MG63 (cell line): ENCODE data around the gene DLGAP3. TPM values are rescaled to one million over a fixed set of nuclear protein-coding genes. Genes with fewer than 3 reads are reported as not detected.
A peak's percentile ranks its signal among the peaks of the same experiment; 100 is the strongest.

Experiments
- DNase-seq: peaks from one replicate; pipeline ENCODE4 v3.0.0-alpha.2; 2020
- H3K27me3 ChIP-seq: fragments of 250-450 bp; sonication (Bioruptor Pico); 2 replicates; pipeline ENCODE4 v1.5.1; 2020; ENCODE audit warnings: mild to moderate bottlenecking, moderate library complexity
- H3K36me3 ChIP-seq: fragments of 250-450 bp; sonication (Bioruptor Pico); 2 replicates; pipeline ENCODE4 v1.5.1; 2020; ENCODE audit warnings: mild to moderate bottlenecking, moderate library complexity
- H3K4me3 ChIP-seq: fragments of 250-450 bp; sonication (Bioruptor Pico); 2 replicates; pipeline ENCODE4 v1.5.1; 2020; ENCODE audit warnings: mild to moderate bottlenecking, moderate library complexity
- H3K9me3 ChIP-seq: fragments of 250-450 bp; sonication (Bioruptor Pico); 2 replicates; pipeline ENCODE4 v1.5.1; 2020; ENCODE audit warnings: mild to moderate bottlenecking, moderate library complexity
- total RNA-seq: library from RNA; depleted of rRNA; stranded (reverse); fragments of >200 nt; shearing (Covaris generic); gene quantifications from 2 replicates; pipeline ENCODE4 v1.2.3, GENCODE V29; 2014; ENCODE audit warnings: low replicate concordance

The DLGAP3 gene
- total RNA-seq, 1 experiment from 2014 or later, result not detected

DNA sequence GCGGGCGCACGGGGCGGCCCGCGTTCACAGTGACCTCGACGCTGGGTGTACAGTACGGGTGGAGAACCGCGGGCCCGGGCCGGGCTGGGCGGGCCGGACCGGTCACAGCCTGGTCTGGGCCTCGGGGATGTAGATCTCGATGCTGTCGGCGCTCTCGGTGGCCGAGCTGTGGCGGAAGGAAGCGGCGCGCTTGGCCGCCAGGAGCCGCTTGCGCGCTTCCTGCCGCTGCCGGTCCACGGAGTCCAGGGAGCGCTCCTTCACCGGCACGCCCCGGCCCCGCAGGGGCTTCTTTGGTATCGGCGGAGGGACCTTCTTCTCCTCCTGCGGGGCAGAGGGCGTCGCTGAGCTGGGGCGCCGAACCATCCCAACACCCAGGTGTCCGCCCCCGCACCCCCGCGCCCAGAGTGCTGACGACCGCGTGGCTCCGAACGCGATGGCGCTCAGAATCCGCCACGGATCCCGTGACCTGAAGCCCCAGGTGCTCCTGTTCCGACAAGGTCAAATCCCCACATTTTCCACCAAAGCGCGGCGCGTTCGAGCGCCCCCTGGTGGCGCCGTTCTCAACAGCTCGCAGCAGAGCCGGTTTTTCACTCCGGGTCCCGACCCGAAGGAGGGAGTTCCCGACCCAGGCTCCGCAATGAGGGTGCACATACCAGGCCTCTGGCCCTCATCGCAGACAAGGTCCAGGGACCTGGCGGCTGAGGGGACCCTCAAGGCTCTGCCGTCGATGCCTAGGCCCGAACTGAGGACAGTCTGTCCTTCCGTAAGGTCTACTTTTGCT is 63.3 kb downstream of the DLGAP3 start:
- no peaks in the 10 kb centered on the region for H3K36me3 ChIP-seq
- no peaks in the 10 kb centered on the region for H3K9me3 ChIP-seq
- peak overlapping the region; percentile 52 for H3K4me3 ChIP-seq
- DNase-seq, result peak; percentile 70
- peaks cover under 1% of the 10 kb centered on the region; the same call in 1 of the 2 replicates for H3K27me3 ChIP-seq

- DNase-seq, result no peak
- H3K4me3 ChIP-seq, result peak overlapping the region; percentile 52
- H3K27me3 ChIP-seq, result no peaks in the 10 kb centered on the region
- H3K9me3 ChIP-seq, result no peaks in the 10 kb centered on the region
- H3K36me3 ChIP-seq, result no peaks in the 10 kb centered on the region
These were observed 63.9 kb downstream of the DLGAP3 start for GRCh38 chr1:34865573-34865972.

DNA sequence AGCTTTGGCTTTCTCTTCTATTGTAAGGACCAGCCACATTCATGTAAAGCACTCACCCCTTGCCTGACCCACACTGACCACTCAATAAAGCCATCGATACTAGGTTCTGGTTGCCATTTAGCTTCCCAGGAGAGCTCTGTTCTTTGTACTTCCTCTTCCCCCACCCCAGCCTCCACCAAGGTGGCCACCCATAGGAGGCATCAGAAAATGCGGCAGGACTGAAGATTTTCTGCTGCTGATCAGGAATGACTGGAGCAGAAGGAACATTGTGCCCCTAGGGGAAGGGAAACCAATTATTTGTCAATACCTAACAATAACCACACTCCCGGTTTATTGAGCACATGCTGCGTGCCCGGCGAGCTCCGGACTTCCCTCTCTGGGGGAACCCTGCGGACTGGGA is 64.7 kb downstream of the DLGAP3 start:
- no peak overlapping the region for H3K4me3 ChIP-seq
- no peak for DNase-seq

DNA sequence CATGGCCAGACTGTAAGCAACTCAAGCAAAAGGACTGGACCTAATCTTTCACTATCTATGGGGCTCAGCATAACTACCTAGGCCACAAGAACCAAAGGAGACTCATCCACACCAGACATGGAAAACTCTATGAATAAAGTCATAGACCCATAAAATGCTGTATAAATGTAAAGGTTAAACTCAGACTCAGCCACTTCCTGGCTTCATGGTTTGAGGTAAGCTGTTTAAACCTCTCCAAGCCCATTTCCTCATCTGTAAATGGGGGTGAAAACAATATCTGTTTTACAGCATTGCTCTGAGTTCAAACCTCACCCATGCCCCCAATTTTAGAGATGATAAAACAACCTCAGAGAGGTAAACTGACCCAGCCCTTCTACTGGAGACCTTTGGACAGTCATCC is 65.9 kb downstream of the DLGAP3 start:
- no peaks in the 10 kb centered on the region for H3K36me3 ChIP-seq

More for the DNA sequence above, 64.7 kb downstream of the DLGAP3 start:
- H3K36me3 ChIP-seq, result no peaks in the 10 kb centered on the region
- no peaks in the 10 kb centered on the region for H3K9me3 ChIP-seq
- no peaks in the 10 kb centered on the region for H3K27me3 ChIP-seq

DNA sequence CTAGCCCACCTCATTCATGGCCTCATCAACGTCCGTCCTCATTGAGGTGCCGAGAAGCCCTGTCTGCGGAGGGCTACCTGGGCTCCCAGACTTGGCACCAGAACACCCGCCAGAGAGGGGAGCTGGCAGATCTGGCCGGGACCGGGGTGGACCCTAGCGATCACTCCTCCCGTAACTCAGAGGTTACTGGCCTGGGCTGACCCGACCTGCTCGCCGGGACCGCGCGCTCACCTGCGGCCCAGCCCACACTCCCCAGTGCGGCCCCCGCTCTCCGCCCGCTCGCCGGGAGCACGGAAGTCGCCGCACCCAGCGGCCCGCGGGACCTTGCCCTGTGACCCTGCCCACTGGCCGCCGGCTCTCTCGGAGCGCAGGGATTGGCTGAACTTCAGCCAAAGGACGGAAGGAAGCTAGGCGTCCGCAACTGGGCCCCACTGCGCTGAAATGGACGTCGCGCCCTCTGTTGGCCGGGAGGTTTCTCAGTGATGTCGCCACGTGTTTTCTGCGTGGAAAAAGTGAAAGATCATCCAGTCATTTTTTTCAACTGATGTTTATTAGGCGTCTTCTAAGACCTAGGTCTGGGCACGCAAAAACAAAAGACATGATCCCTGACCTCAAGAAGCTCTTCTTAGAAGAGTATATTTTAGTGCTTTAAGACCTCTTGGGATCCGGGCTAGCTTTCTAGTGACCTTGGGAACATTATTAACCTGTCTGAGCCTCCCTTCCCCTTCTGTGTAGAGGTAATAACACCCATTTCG is 69.8 kb downstream of the DLGAP3 start, which contains the start of gene SMIM12:
Gene SMIM12 (minus strand): TSS at position 304 of the 755 bp plus-strand sequence. CDS start 3,772 bp downstream, outside the sequence.
- peak; percentile 96 for DNase-seq
- no peaks in the 10 kb centered on the region for H3K9me3 ChIP-seq
- H3K27me3 ChIP-seq, result no peaks in the 10 kb centered on the region
- peaks cover 13% of the 10 kb centered on the region for H3K36me3 ChIP-seq
- H3K4me3 ChIP-seq, result peak within 1 kb of the TSS; percentile 82

More for the DNA sequence above, 65.9 kb downstream of the DLGAP3 start:
- no peaks in the 10 kb centered on the region for H3K9me3 ChIP-seq
- H3K27me3 ChIP-seq, result no peaks in the 10 kb centered on the region
- no peak for DNase-seq
- no peak overlapping the region for H3K4me3 ChIP-seq

DNA sequence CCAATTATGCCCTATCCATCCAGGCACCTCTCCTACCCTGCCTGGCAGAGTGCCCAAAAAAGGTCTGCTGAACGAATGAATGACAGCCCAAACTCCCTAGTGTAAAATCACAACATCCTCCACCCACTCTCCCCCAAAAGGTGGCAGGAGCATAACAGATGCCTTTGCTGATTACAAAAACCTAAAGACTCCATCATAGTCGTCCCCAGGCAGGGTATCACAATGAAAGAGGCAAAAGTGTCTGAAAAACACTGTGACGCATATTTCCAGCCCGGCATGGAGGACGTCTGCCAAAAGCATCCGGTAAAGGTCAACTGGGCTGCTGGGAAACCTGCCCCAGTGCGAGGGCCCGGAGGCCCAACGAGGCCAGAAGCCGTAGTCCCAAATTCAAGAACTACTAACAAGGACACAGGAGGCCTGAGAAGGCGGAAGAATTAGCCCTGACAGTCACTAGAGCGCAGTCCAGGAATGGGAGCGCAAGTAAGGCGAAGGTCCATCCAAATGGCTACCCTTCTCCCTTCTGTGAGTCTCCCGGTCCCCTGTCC is 70.5 kb downstream of the DLGAP3 start:
- peak; percentile 51 for DNase-seq
- H3K9me3 ChIP-seq, result no peaks in the 10 kb centered on the region
- H3K27me3 ChIP-seq, result no peaks in the 10 kb centered on the region
- H3K4me3 ChIP-seq, result peak overlapping the region; percentile 82
- peaks cover 16% of the 10 kb centered on the region for H3K36me3 ChIP-seq

DNA sequence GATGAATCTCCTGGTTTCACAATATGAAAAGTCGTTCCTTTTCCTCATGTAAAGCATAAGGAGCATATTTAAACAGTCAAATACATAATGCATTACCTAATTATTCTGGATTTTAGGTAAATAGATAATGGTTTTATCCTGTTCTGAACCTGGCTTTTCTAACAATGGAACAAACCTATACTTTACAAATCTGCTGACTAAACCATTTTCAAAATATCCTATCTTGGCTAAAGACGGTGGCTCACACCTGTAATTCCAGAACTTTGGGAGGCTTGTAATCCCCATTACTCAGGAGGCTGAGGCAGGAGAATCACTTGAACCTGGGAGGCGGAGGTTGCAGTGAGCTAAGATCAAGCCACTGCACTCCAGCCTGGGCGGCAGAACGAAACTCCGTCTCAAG is 72.8 kb downstream of the DLGAP3 start:
- Histone ChIP-seq H3K36me3 (peaks cover 32% of the 10 kb centered on the region), H3K27me3 (no peaks in the 10 kb centered on the region), H3K9me3 (no peaks in the 10 kb centered on the region), H3K4me3 (no peak overlapping the region)
- DNase-seq, result no peak

DNA sequence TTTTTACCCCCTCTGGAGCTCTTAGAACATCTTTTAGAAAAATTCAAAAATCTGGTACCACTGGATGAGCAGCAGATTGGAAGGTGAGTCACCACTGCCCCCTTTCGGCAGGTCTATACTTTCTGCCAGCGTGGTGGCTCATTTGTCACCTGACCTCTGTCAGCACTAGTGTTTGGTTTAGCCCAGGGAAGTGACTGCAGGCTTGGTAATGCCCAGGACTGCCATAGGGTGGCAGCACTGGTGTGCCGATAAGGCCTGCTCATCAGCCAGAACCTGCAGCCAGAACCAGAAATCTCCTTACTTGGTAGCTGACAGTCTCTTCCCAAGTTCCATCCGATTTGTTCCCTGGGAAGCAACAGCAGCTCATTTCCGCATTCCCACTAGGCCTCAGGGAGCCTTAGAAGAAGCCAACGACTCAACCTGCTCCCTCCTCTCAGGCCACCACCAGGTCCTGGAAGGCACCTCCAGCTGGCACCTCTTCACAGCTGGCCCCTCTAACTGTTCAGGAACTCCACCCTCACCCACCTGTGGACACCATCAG is 76.7 kb downstream of the DLGAP3 start:
- DNase-seq, result peak; percentile 85
- H3K36me3 ChIP-seq, result peaks cover 51% of the 10 kb centered on the region
- no peaks in the 10 kb centered on the region for H3K9me3 ChIP-seq
- no peaks in the 10 kb centered on the region for H3K27me3 ChIP-seq
- no peak overlapping the region for H3K4me3 ChIP-seq

- DNase-seq, result no peak
- no peaks in the 10 kb centered on the region for H3K27me3 ChIP-seq
- peaks cover 49% of the 10 kb centered on the region for H3K36me3 ChIP-seq
- H3K4me3 ChIP-seq, result no peak overlapping the region
- H3K9me3 ChIP-seq, result no peaks in the 10 kb centered on the region
These were observed 77.9 kb downstream of the DLGAP3 start for GRCh38 chr1:34851431-34852105.

DNA sequence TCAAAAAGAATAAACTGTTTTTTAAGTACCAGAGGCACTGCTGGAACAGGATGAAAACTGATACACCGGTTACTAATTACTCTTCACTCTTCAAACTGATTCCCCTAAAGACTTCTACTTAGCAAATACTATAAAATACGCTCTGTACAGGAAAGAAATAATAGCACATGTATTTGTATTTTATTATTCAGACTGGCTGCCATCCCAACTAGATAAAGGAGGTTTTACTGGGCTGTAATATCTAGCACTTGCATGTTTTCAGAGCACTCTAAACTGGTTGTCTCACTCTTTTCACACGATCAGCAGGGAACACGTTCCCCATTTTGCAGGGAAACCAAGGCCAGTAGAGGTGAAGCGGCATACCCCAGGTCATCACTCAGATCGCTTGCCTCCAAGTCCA is 79.1 kb downstream of the DLGAP3 start:
- H3K4me3 ChIP-seq, result no peak overlapping the region
- DNase-seq, result no peak
- peaks cover 45% of the 10 kb centered on the region for H3K36me3 ChIP-seq

DNA sequence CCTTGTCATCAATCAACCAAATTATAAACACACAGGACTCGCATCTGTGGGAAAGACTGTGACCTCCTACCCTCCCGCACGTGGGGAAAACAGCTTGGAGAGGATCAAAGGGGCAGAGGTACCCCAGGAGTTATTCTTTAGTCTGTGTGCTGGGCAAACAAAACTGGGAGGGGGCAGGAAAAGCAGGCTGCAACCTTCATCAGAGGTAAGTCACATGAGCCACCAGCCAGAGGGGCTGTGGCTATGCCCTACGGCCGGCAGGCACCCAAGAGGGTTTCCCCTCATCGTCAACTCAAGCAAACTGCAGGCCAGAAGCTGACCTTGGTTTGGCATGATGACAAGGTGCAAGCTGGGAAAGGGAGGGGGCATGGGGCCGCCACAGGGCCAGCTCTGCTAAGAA is 82.4 kb downstream of the DLGAP3 start:
- Histone ChIP-seq H3K36me3 (peaks cover 21% of the 10 kb centered on the region), H3K9me3 (no peaks in the 10 kb centered on the region), H3K27me3 (no peaks in the 10 kb centered on the region), H3K4me3 (no peak overlapping the region)
- no peak for DNase-seq

More for the DNA sequence above, 79.1 kb downstream of the DLGAP3 start:
- Histone ChIP-seq H3K9me3 (no peaks in the 10 kb centered on the region), H3K27me3 (no peaks in the 10 kb centered on the region)

- Histone ChIP-seq H3K4me3 (no peak overlapping the region), H3K27me3 (no peaks in the 10 kb centered on the region), H3K9me3 (no peaks in the 10 kb centered on the region), H3K36me3 (peaks cover 15% of the 10 kb centered on the region)
- no peak for DNase-seq
These were observed 83.2 kb downstream of the DLGAP3 start for GRCh38 chr1:34846265-34846664.

DNA sequence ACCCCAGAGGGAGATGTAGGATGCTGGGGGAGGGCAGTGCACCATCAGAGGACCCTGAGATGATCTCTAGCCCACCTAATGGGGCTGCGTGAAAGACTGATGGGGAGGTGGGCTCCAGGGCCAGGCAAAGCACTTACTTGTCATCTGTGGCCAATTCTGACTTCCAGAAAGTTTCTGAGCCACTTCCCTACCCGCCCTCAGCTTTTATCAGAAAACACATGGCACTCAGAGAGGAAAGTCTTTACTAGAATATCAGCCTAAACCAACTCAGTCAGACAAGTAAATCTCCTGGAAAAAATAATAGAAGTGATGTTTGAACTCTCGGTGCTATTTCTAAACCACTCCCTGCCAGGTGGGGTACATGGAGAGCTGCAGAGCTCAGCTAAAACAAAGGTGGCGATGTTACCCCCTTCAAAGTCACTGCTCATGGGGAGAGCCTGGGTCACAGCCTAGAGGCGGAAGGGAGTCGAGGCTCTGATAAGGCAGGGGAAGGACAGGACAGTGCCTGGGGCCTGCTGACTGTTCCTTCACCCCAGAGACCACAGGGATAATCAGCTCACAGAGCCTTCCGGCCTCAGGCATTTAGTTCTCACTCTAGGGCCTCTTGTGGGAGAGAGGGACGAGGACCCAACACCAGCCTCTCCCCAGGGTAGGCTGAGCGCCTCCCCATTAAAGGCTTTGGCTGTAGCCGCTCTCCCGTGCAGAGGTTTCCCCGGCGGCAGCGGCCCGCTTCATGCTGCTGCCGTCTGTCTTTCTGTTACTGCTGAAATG is 84.1 kb downstream of the DLGAP3 start:
- Histone ChIP-seq H3K27me3 (no peaks in the 10 kb centered on the region), H3K9me3 (no peaks in the 10 kb centered on the region), H3K4me3 (no peak overlapping the region), H3K36me3 (peaks cover 11% of the 10 kb centered on the region)
- no peak for DNase-seq

GRCh38 chr1:34844252-34844634 is 85.2 kb downstream of the DLGAP3 start:
- no peaks in the 10 kb centered on the region for H3K27me3 ChIP-seq
- no peak overlapping the region for H3K4me3 ChIP-seq
- no peak for DNase-seq
- H3K9me3 ChIP-seq, result no peaks in the 10 kb centered on the region
- peaks cover 7% of the 10 kb centered on the region for H3K36me3 ChIP-seq

- no peak for DNase-seq
- H3K36me3 ChIP-seq, result peaks cover 1% of the 10 kb centered on the region; the same call in 1 of the 2 replicates
- H3K4me3 ChIP-seq, result no peak overlapping the region
- H3K9me3 ChIP-seq, result no peaks in the 10 kb centered on the region
- no peaks in the 10 kb centered on the region for H3K27me3 ChIP-seq
These were observed 85.8 kb downstream of the DLGAP3 start for GRCh38 chr1:34843392-34844251.
